Dermis microvascular lymphatic vessel endothelial cell (primary cell): ENCODE data around the gene DCUN1D3. TPM values are rescaled to one million over a fixed set of nuclear protein-coding genes. Genes with fewer than 3 reads are reported as not detected.

Experiments
- DNase-seq, 2 donors: peaks; one replicate each; pipeline versions ENCODE4 v3.0.0 to v3.0.0-alpha.2; 2010; ENCODE audit warnings: low read depth in 2 of 2
- total RNA-seq: library from RNA; depleted of rRNA; stranded (reverse); fragments of >200 nt; gene quantifications from 2 replicates; pipeline ENCODE4 v1.2.1, GENCODE V29; 2014

DCUN1D3 gene
- total RNA-seq, 1 donor from 2014 or later: 15.5 TPM

DNA sequence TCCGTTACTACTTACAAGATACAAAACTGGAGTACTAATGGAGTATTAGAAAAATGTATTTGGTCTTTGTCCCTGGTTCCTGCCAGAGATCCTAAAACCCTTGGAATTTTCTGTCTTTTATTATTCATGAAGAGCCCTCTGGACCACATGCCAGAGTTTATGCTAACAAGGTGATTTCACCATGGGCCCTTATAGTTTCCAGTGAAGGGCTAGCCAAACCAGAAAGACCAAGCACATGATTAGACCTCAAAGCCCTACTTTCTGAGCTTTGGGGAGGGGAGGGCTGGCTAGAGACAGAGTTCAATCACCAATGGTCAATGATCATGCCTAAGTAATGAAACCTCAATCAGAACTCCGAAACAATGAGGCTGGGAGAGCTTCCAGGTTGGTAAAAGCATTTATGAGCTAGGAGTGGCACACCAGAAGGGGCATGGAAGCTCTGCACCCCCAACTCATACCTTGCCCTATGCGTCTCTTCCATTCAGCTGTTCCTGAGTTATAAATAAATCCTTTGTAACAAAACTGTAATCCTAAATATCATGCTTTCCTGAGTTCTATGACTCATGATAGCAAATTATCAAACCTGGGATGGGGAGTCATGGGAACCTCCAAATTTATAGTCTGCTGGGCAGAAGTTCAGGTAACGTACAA, 10.4 kb downstream of the DCUN1D3 start:
- no peak for DNase-seq

GRCh38 chr16:20887207-20887606, 13.0 kb downstream of the DCUN1D3 start:
- DNase-seq: no peak

DNA sequence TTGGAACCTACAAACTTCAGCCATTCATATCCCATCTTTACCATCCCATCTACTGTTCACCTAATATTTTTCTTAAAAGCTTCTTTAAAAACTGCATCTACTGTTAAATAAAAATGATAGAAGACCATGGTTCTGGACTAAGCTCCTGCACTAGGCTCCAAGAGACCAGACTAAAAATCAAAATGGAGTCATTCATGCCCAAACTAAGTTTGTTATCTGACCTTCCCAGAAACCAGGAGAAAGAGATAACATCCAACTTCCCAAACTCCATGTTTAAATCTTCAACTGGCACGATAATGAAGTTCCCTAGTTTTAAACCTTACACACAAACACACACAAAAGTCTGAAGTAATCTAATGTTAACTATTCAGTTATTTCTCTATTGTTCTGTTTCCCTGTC, 13.8 kb downstream of the DCUN1D3 start:
- DNase-seq: no peak

DNA sequence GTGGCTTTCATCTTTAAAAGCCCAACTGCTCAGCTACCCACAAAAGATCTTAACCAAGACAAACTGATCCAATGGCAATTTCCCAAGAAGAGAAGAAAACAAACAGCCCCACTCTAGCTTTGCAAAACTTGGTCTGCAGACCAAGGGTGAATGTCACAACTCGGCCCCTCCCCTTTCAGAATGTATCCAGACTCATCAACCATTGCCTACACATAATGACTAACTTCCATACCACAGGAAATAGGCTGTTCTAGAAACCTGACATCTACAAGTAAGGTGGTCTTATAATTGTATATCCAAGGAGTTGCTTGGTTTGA, 16.0 kb downstream of the DCUN1D3 start:
- DNase-seq: no peak

- peak in 1 of 2 donors; percentile 61 for DNase-seq
Measured at GRCh38 chr16:20883554-20884239, 16.5 kb downstream of the DCUN1D3 start.

DNA sequence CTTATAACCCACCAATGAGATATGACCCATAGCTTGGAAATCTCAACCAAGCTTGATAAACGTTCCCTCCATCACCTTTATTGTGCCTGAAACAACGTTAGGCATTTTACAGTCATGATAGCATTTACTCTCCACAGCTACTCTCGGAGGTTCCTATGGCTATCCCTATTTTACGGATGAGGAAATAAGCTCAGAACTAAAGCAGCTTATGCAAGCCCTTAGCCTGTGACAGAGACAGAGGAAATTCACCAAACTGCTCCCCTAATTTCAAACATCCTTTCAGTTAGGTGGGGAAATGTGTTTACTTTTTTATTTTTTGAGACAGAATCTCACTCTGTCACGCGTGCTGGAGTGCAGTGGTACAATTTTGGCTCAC, 18.7 kb downstream of the DCUN1D3 start:
- DNase-seq: no peak

DNA sequence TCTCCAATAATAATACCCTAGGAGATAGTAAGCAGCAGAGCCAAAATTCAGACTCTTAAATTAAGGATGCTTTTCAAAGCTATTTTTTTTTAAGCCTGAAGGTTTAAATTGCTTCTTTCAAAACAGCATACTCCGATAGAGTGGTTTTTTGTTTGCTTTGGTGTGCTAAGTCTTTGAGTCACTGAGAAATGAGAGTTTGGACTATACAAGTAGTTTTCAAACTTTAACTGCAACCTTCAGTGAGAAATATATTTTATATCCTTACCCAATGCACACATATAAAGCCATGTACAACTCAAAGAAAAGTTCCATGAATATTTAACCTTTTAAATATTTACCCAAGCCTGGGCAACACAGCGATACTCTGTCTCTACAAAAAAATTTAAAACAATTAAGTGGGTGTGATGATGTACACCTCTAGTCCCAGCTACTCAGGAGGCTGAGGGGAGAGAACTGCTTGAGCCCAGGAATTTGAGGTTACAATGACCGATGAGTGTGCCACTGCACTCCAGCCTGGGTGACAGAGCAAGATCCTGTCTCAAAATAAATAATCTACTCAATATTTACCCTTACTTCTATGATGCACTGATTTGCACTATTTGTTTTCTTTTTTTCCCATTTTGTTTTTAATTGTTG, 19.2 kb downstream of the DCUN1D3 start:
- no peak for DNase-seq

DNA sequence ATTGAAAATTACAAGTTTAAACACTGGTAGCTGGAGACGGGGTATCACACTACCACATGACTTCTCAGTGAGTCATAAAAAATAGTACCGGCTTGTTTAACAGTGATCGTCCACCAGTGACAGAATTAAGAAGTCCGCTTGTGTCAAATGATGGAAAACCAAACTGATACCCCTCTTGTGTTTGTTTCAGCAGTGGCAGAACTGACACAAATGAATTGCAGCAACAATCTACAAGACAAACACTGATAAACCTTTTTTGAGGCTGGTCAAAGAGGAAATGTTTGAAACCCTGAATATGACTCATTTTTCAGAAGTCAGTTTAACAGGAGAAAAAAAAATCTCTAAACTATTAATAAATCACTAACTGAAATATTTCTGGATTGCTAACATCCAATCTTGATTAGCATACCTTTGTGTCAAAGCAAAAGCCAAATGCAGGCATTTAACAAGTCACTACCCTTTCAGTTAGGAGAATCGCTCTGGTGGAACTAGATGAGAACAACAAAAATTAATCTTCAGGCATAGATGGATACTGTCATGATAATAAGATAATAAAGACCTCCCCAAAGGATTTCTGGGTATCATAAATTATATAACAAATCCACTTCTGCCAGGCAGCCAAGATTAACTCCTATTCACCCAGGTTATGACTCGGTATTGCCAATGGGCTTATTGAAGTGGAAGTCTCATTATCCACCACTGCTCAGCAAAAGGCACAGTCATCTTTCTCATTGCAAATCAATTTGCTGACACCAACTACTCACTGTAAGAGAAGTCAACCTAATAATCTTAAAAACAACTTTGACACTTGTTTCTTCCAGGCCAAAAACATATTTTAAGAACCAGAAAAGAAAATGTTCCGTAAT, 20.8 kb downstream of the DCUN1D3 start:
- peak in 1 of 2 donors; percentile 64 for DNase-seq

- peak in 1 of 2 donors; percentile 17 for DNase-seq
Measured at GRCh38 chr16:20878682-20879147, 21.4 kb downstream of the DCUN1D3 start.

DNA sequence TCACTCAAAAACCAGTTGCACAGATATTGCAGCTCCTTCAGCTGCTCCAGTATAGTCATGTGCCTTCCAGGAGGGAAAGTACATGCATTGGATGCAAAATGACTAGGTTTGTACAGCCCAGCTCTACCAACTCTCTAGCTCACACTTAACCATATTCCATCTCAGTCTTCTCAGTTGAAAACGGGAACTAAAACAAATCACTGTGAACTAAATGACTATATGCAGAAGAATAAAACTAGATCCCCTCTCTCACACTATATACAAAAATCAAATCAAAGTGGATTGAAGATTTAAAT, 24.9 kb downstream of the DCUN1D3 start:
- no peak for DNase-seq

DNA sequence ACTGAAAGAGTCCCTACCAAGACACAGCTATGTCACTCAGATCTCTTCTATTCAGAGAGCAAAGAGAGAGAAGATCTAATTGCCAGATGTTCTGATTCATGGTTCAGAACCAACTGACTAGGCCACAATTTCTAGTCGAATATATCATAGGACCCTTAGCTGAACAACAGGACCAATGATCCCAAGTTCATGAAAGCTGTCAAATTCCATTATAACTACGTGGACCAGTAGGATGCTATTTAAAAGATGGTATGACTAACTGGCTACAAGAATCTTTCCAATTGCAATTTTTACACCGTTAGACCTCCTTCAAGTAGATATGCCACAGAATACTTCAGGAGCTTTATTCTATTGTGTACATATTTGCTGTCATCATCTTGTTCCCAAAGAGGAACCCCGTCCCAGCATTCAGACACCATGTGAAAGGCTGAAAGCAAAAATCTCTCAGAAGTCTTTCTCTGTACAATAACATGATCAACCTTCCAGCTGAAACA, 26.0 kb downstream of the DCUN1D3 start:
- no peak for DNase-seq

GRCh38 chr16:20873331-20873730, 26.8 kb downstream of the DCUN1D3 start:
- no peak for DNase-seq

- peak in 1 of 2 donors; percentile 21 for DNase-seq
Measured at GRCh38 chr16:20871941-20872815, 28.0 kb downstream of the DCUN1D3 start.

DNA sequence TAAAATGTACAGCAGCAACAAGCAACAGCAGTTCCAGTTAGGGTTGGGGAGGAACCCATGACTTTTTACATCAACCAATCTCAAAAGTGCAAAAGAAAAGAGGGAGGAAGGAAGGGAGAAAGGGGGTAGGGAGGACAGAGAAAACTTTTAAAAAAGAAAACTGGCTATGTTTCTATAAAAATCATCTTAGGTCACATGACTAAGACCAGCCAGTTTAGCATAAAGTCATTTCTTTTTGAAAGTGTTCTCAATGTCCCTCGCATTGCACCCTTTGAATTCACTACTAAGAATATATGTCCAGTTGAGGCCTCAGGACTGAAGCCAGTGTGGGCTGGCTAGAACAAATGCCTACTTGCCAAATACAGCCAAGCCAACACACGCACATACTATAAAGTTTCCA, 28.9 kb downstream of the DCUN1D3 start:
- DNase-seq: no peak

DNA sequence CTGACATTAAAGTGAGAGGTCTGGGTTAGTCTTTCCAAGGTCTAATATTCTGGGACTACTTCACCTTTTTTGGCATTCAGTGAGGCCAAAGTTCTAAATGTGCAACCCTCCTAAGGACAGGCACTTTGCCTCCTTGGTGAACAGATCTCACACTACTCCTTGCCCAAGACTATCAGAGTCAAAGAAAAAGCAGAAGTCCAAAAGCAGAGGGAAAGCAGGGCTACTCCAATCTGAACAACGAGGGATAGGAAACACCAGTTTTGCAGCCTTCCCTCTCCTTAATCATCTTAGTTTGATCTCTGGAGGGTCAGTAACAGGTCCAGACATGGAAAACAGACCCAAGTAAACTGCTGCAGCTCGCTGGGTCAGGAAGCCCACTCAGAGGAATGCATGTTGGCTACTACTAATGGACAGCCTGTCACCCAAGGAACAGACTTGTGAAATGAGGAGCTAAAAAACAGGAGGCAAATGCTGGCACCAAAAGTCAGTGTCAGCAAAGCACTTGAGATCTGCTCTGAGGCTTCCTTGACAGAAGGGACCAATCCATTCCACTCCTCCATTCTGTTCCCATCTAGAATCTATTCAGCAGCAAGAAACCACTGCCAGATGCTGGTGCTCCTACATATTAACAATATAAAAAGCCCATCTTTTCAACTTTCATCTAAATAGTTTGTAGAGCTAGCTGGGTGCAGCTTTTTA, 29.9 kb downstream of the DCUN1D3 start:
- no peak for DNase-seq

GRCh38 chr16:20868890-20869289, 31.3 kb downstream of the DCUN1D3 start:
- peak in 1 of 2 donors; percentile 63 for DNase-seq

DNA sequence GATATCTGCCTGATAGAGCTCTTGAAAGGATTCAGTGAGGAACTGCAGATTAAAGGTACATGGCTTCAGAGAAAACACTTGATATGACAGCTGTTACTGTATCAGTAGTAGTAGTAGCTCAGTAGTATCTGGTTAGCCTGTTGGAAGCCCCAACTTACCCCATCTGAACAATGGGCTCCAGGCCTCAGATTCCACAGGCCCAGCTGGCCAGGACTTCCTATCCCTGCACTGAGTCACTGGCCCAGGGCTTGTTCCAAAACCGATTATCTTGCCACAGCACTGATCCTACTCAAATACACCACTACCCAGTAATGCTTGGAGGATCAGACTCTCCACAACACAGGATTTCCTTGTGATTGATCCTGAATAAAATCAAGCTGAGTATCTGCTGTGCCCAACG, 32.6 kb downstream of the DCUN1D3 start:
- DNase-seq: peak in 1 of 2 donors; percentile 48

DNA sequence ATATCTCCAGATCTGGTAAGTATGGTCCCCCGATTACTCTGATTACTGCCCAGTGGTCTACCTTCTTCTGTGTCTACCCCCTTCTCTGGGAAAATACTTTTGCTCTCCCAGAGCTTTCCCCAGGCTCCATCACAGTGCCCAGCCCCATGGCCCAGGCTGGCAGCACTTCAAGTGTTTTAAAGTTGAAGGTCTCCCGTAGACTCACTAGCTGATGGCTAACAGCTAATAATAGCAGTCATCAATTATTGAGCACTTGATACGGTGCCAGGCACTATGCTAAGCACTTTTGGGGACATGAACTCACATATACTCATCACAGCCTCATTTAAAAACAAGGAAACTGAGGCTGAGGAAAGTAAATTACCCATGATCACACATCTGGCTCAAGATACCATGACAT, 33.4 kb downstream of the DCUN1D3 start:
- DNase-seq: no peak

- DNase-seq: peak; percentile 50 to 92
Measured at GRCh38 chr16:20866145-20866772, 33.9 kb downstream of the DCUN1D3 start.
